ENCODE measurements around the gene NMT2.

DNA sequence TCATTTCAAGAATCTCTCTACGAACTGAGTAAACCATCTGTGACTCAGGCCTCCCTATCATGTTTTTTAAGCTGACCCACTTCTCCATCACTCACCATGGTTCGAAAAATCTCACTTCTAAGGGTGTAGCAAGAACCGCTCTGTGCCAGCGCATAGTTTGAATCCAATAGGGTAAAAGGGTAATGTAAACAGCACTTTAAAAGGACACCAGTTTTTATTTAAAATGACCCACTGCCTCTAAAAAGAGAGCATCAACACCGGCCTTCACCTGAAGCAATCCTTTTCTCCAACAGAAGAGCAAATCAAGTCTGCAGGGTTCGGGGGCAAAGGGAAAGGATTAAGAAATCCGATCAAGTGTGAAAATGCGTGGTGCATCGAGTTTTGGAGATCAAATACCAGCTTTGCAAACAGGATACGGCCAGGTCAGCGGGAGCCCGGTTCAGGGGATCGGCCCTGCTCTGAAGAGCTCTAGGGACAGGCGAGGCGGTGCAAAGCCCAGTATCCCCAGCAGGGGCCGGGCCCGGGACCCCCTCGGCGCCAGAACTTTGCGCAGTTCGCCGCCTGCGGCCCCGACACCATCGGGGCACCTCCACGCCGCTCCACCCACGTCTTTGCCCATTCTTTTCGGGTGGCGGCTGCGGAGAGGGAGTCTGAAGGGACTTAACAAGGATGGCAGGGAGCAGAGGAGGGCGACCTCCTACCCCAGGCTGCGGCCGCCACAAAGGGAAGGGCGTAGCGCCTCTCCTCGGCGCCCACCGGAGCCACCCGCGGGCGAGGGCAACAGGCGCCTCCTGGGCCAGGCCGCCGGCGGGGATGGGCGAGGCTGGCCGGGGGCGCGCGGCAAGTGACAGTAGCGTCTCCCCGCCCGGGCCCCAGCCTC, 842 bp downstream of the NMT2 start:
- TF ChIP-seq CTCF (conservative IDR thresholded peaks at IDR 0.05 in 1 of 2, IDR thresholded peaks at IDR 0.05 in 1 of 2; ENCODE audit: low read depth in 1 of 2, low read length in 2 of 2) (peak; percentile 41 to 44), EZH2 (IDR thresholded peaks at IDR 0.05; ENCODE audit: low read length, missing control alignments) (no peak)

All from fibroblast of lung (primary cell).